AG09309 (cell line): ENCODE data around the gene CENPA.

Source experiments
- DNase-seq: peaks from one replicate; pipeline ENCODE4 v3.0.0-alpha.2; 2010; ENCODE audit warnings: low read depth
- H3K4me3 ChIP-seq: 2 replicates; pipeline ENCODE4 v1.5.1; 2011; ENCODE audit warnings: mild to moderate bottlenecking, low read depth, low read length, moderate library complexity; ENCODE audit not compliant: control insufficient read depth
- CTCF ChIP-seq: IDR thresholded peaks from 2 replicates; pipeline ENCODE4 v1.5.1; 2011; ENCODE audit warnings: mild to moderate bottlenecking, low read depth, low read length, inconsistent platforms; ENCODE audit not compliant: insufficient read depth, control insufficient read depth; ENCODE audit errors: missing control alignments

Gene CENPA

DNA sequence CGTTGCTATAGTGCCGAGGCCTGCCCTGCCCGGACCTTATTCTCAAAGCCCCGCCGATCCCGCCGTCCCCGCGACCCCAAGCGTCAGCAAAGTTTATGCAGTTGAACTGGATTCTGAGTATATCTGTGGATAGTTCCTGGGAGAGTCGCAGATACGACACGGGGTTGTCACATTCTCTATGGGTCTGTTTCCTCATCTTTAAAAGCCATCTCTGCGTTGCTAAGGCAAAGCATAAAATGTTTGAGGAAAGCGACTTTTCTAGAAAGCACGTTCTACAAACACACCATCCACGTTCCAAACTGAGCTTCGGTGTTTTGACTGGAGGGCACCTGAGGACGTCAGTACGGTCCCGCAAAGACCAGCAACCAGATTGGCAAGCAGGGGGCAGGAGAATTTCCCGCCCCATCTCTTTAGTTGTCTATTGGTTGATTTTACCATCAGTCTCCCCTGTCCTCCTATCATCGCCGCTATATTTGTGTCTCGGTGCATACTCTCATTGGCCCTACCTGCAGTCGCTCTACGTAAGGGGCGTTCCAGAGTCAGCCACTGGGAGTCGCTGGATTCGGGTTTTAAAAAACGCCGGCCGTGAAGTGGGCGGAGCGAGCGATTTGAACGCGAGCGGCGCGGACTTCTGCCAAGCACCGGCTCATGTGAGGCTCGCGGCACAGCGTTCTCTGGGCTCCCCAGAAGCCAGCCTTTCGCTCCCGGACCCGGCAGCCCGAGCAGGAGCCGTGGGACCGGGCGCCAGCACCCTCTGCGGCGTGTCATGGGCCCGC is at the start of gene CENPA:
TSS of gene CENPA (plus strand) at position 626 of the 776 bp plus-strand sequence. CDS start at position 767, 141 bp downstream.
- DNase-seq, result peak; percentile 99
- H3K4me3 ChIP-seq, result peak within 1 kb of the TSS; percentile 81
- no peak for TF ChIP-seq CTCF

GRCh38 chr2:26737221-26737620 is 48.6 kb upstream of the CENPA start:
- no peak for DNase-seq
- H3K4me3 ChIP-seq, result no peak overlapping the region
- TF ChIP-seq CTCF, result no peak

DNA sequence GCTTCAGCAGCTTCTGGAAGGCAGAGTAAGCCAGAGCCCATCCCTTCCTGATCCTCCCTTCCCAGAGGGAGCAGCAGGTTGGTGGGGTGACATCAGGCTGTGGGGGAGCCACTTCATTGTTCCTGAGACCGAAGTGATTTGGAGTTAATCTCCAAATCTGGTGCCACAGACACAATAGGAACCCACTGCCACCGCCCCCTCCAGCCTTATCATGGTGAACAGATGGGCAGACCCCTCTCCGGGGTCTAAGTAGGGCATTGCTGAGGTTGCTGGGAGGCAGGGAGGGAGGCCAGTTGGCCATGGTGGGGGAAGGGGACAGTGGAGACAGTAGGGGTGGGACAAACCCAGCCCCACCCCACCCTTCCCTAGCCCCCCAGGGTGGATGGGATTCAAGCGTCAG is 47.4 kb upstream of the CENPA start:
- H3K4me3 ChIP-seq, result no peak overlapping the region
- TF ChIP-seq CTCF, result no peak
- DNase-seq, result no peak

- no peak for DNase-seq
- no peak for TF ChIP-seq CTCF
- no peak overlapping the region for H3K4me3 ChIP-seq
Observed at GRCh38 chr2:26739514-26739913, 46.3 kb upstream of the CENPA start.

- H3K4me3 ChIP-seq, result no peak overlapping the region
- no peak for DNase-seq
- TF ChIP-seq CTCF, result no peak
Observed at GRCh38 chr2:26740346-26740745, 45.5 kb upstream of the CENPA start.

GRCh38 chr2:26740890-26741302 is 45.0 kb upstream of the CENPA start:
- no peak for DNase-seq

More at GRCh38 chr2:26740890-26741302, 45.0 kb upstream of the CENPA start:
- H3K4me3 ChIP-seq, result no peak overlapping the region
- no peak for TF ChIP-seq CTCF
